GM18498 (cell line): ENCODE results near the gene G0S2.
"Not testable (repeated sequence)": the region's sequence is repeated elsewhere in the genome, so short reads cannot be mapped to it uniquely, and the experiment has no call there.

Source experiments
- ATAC-seq: cut with Tn5 transposase; IDR thresholded peaks from one replicate; pipeline ENCODE4 v1.9.1; 2021; ENCODE audit warnings: mild to moderate bottlenecking, moderate library complexity; ENCODE audit not compliant: unreplicated experiment

Gene G0S2

GRCh38 chr1:209675565-209676154 is 448 bp downstream of the G0S2 start:
- ATAC-seq = no peak

- ATAC-seq = no peak
Measured at GRCh38 chr1:209678981-209679539, 3.8 kb downstream of the G0S2 start.

- peak; percentile 69 for ATAC-seq
Measured at GRCh38 chr1:209685821-209686220, 10.6 kb downstream of the G0S2 start.

- ATAC-seq = no peak
Measured at GRCh38 chr1:209686322-209686721, 11.1 kb downstream of the G0S2 start.

GRCh38 chr1:209688746-209689234 is 13.6 kb downstream of the G0S2 start:
- no peak for ATAC-seq

- no peak for ATAC-seq
Measured at GRCh38 chr1:209689477-209689876, 14.3 kb downstream of the G0S2 start.

- ATAC-seq = no peak
Measured at GRCh38 chr1:209691237-209691636, 16.0 kb downstream of the G0S2 start.

- ATAC-seq = no peak
Measured at GRCh38 chr1:209692296-209692695, 17.1 kb downstream of the G0S2 start.

- ATAC-seq = peak; percentile 72
Measured at GRCh38 chr1:209692745-209693504, 17.7 kb downstream of the G0S2 start.

- no peak for ATAC-seq
Measured at GRCh38 chr1:209696673-209697072, 21.5 kb downstream of the G0S2 start.

GRCh38 chr1:209697126-209697525 is 21.9 kb downstream of the G0S2 start:
- ATAC-seq = no peak

GRCh38 chr1:209700686-209701085 is 25.5 kb downstream of the G0S2 start:
- not testable (repeated sequence) for ATAC-seq

GRCh38 chr1:209702832-209703231 is 27.6 kb downstream of the G0S2 start:
- ATAC-seq = no peak

GRCh38 chr1:209703834-209704504 is 28.8 kb downstream of the G0S2 start:
- peak; percentile 77 for ATAC-seq

GRCh38 chr1:209704584-209704983 is 29.4 kb downstream of the G0S2 start, which contains the start of gene HSD11B1:
TSS of gene HSD11B1 (plus strand) at chr1:209704846. CDS start at chr1:209704943, 97 bp downstream.
- ATAC-seq = no peak

- no peak for ATAC-seq
Measured at GRCh38 chr1:209705033-209705598, 29.9 kb downstream of the G0S2 start.

- no peak for ATAC-seq
Measured at GRCh38 chr1:209706622-209707021, 31.4 kb downstream of the G0S2 start.

- ATAC-seq = no peak
Measured at GRCh38 chr1:209707308-209707707, 32.1 kb downstream of the G0S2 start.

- ATAC-seq = no peak
Measured at GRCh38 chr1:209708297-209708696, 33.1 kb downstream of the G0S2 start.

- ATAC-seq = peak; percentile 60
Measured at GRCh38 chr1:209710093-209710492, 34.9 kb downstream of the G0S2 start.

- no peak for ATAC-seq
Measured at GRCh38 chr1:209710847-209711246, 35.6 kb downstream of the G0S2 start.
